Activated B cell treated with CpG ODN at 0.5 μM for 24 hours (primary cell): ENCODE results near the gene HCRTR1. TPM values are rescaled to one million over a fixed set of nuclear protein-coding genes. Genes with fewer than 3 reads are reported as not detected.
A peak's percentile ranks its signal among the peaks of the same experiment; 100 is the strongest.

ENCODE experiments used
- ATAC-seq: fragments of 200-7000 bp; cut with Tn5 transposase; one replicate; pipeline ENCODE4 v1.10.0; 2021; ENCODE audit warnings: low read depth, mild to moderate bottlenecking, moderate library complexity
- CTCF ChIA-PET: fragments of 350-600 bp; sonication (Branson Sonifier 250); formaldehyde crosslinking; loops from one replicate; lab custom pipeline; 2021; ENCODE audit warnings: antibody characterized with exemption; lab: Charles Lee
- POLR2A ChIA-PET: fragments of 350-600 bp; sonication (Branson Sonifier 250); formaldehyde crosslinking; loops from one replicate; lab custom pipeline; 2021; ENCODE audit warnings: antibody characterized with exemption; lab: Charles Lee
- DNase-seq: peaks from one replicate; pipeline ENCODE4 v3.0.0; 2022
- H3K27ac Mint-ChIP-seq: one replicate; pipeline ENCODE4 v1.8.0; 2020; ENCODE audit warnings: mixed read lengths
- H3K27me3 Mint-ChIP-seq: one replicate; pipeline ENCODE4 v1.8.0; 2021; ENCODE audit warnings: mixed read lengths
- H3K36me3 Mint-ChIP-seq: one replicate; pipeline ENCODE4 v1.8.0; 2021; ENCODE audit warnings: low read depth, mixed read lengths
- H3K4me1 Mint-ChIP-seq: one replicate; pipeline ENCODE4 v1.8.0; 2021; ENCODE audit warnings: mixed read lengths
- H3K4me3 Mint-ChIP-seq: one replicate; pipeline ENCODE4 v1.8.0; 2020; ENCODE audit warnings: mild to moderate bottlenecking, mixed read lengths
- H3K9me3 Mint-ChIP-seq: one replicate; pipeline ENCODE4 v1.8.0; 2020; ENCODE audit warnings: mixed read lengths
- CTCF ChIP-seq: fragments of 200-600 bp; IDR thresholded peaks from one replicate; pipeline ENCODE4 v1.8.0; 2022; ENCODE audit warnings: antibody characterized with exemption, mild to moderate bottlenecking
- intact Hi-C: fragments of 100-400 bp; cut with micrococcal nuclease; formaldehyde crosslinking; loops from one replicate; pipeline ENCODE4 v1.15.1; 2024
- total RNA-seq: library from RNA; stranded (reverse); gene quantifications from 2 replicates; pipeline ENCODE4 v1.2.3, GENCODE V29; 2022

Gene HCRTR1
- total RNA-seq, 1 donor from 2014 or later: not detected

GRCh38 chr1:31621498-31621820 lies 4.0 kb downstream of the HCRTR1 start:
- H3K9me3 Mint-ChIP-seq: no peaks in the 10 kb centered on the region
- ATAC-seq: no peak
- peaks cover 29% of the 10 kb centered on the region for H3K4me1 Mint-ChIP-seq
- DNase-seq: no peak
- intact Hi-C loops: no loop called here
- ChIA-PET POLR2A (no interaction called here), CTCF (no interaction called here)
- peaks cover 14% of the 10 kb centered on the region for H3K27me3 Mint-ChIP-seq
- no peak for TF ChIP-seq CTCF
- H3K4me3 Mint-ChIP-seq: no peak overlapping the region
- H3K36me3 Mint-ChIP-seq: peaks cover 11% of the 10 kb centered on the region
- H3K27ac Mint-ChIP-seq: no peak overlapping the region

- DNase-seq (no peak), ATAC-seq (no peak)
- Mint-ChIP-seq H3K9me3 (no peaks in the 10 kb centered on the region), H3K4me1 (peaks cover 24% of the 10 kb centered on the region), H3K27ac (no peak overlapping the region), H3K27me3 (peaks cover 8% of the 10 kb centered on the region), H3K4me3 (no peak overlapping the region), H3K36me3 (peaks cover 17% of the 10 kb centered on the region)
- intact Hi-C loops: no loop called here
- no peak for TF ChIP-seq CTCF
- ChIA-PET CTCF (no interaction called here), POLR2A (no interaction called here)
These were observed 4.6 kb downstream of the HCRTR1 start for GRCh38 chr1:31621847-31622730.

GRCh38 chr1:31623365-31623764 lies 5.9 kb downstream of the HCRTR1 start:
- CTCF ChIA-PET: no interaction called here
- H3K27ac Mint-ChIP-seq: no peak overlapping the region
- DNase-seq: no peak
- peaks cover 21% of the 10 kb centered on the region for H3K4me1 Mint-ChIP-seq
- H3K36me3 Mint-ChIP-seq: peaks cover 29% of the 10 kb centered on the region
- ATAC-seq: no peak
- no peak for TF ChIP-seq CTCF
- no peaks in the 10 kb centered on the region for H3K9me3 Mint-ChIP-seq
- POLR2A ChIA-PET: no interaction called here
- H3K4me3 Mint-ChIP-seq: no peak overlapping the region
- intact Hi-C loops: no loop called here
- H3K27me3 Mint-ChIP-seq: peaks cover 5% of the 10 kb centered on the region

- peaks cover 15% of the 10 kb centered on the region for H3K4me1 Mint-ChIP-seq
- no peak for ATAC-seq
- H3K27me3 Mint-ChIP-seq: peaks cover 2% of the 10 kb centered on the region
- H3K36me3 Mint-ChIP-seq: peaks cover 39% of the 10 kb centered on the region
- H3K27ac Mint-ChIP-seq: no peak overlapping the region
- no peaks in the 10 kb centered on the region for H3K9me3 Mint-ChIP-seq
- no peak for TF ChIP-seq CTCF
- no peak for DNase-seq
- intact Hi-C loops: no loop called here
- POLR2A ChIA-PET: interaction anchor here (0.6 kb wide), 1 partner anchor 8 kb away, joined by 3 read pairs; no protein-coding TSS in a partner anchor
- no peak overlapping the region for H3K4me3 Mint-ChIP-seq
- CTCF ChIA-PET: interaction anchor here (0.6 kb wide), 1 partner anchor 40 kb away, joined by 3 read pairs; no protein-coding TSS in a partner anchor
These were observed 6.8 kb downstream of the HCRTR1 start for GRCh38 chr1:31624309-31624708.

GRCh38 chr1:31624731-31625514 lies 7.4 kb downstream of the HCRTR1 start:
- DNase-seq (no peak), ATAC-seq (peak; percentile 5)
- intact Hi-C loops: no loop called here
- H3K36me3 Mint-ChIP-seq: peaks cover 45% of the 10 kb centered on the region
- H3K27ac Mint-ChIP-seq: no peak overlapping the region
- no peaks in the 10 kb centered on the region for H3K27me3 Mint-ChIP-seq
- CTCF ChIA-PET: interaction anchor here (0.6 kb wide), 1 partner anchor 39 kb away, joined by 3 read pairs; no protein-coding TSS in a partner anchor
- TF ChIP-seq CTCF: no peak
- H3K4me3 Mint-ChIP-seq: no peak overlapping the region
- peaks cover 10% of the 10 kb centered on the region for H3K4me1 Mint-ChIP-seq
- H3K9me3 Mint-ChIP-seq: no peaks in the 10 kb centered on the region
- POLR2A ChIA-PET: interaction anchor here (0.6 kb wide), 1 partner anchor 7 kb away, joined by 3 read pairs; no protein-coding TSS in a partner anchor
